Left renal pelvis (tissue), 4 donors: ENCODE results near the gene CETN1. TPM values are rescaled to one million over a fixed set of nuclear protein-coding genes. Genes with fewer than 3 reads are reported as not detected.

Source experiments
- DNase-seq, 4 donors: peaks; one replicate each; pipeline ENCODE4 v3.0.0-alpha.2; 2013; ENCODE audit warnings: low read depth in 4 of 4, low spot score in 3 of 4
- polyA plus RNA-seq, 4 donors: library from polyadenylated mRNA; unstranded; fragments of 120-200 nt; gene quantifications; one replicate each; pipeline ENCODE4 v1.2.1, GENCODE V29; 2013; ENCODE audit not compliant: insufficient read length in 4 of 4

Gene CETN1
- polyA plus RNA-seq, 4 donors = not detected

DNA sequence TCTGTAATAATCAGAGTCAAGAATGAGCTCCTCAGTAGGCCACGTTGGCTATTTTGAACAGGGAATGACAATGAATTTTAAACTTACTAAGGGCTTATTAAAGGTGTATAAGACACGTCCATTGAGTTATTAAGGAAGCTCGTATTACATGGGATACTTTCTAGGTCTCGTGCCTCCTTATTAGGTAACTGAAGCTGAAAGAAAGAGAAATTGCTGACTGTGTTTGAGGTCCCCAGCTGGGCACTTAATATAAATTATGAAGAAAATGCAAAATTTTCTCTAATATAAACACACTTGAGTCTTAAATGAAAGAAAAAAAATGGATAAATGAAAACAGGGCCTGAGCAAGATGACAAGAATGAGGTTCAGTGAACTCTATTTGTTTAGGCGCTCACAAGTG, 38.4 kb downstream of the CETN1 start:
- no peak for DNase-seq

DNA sequence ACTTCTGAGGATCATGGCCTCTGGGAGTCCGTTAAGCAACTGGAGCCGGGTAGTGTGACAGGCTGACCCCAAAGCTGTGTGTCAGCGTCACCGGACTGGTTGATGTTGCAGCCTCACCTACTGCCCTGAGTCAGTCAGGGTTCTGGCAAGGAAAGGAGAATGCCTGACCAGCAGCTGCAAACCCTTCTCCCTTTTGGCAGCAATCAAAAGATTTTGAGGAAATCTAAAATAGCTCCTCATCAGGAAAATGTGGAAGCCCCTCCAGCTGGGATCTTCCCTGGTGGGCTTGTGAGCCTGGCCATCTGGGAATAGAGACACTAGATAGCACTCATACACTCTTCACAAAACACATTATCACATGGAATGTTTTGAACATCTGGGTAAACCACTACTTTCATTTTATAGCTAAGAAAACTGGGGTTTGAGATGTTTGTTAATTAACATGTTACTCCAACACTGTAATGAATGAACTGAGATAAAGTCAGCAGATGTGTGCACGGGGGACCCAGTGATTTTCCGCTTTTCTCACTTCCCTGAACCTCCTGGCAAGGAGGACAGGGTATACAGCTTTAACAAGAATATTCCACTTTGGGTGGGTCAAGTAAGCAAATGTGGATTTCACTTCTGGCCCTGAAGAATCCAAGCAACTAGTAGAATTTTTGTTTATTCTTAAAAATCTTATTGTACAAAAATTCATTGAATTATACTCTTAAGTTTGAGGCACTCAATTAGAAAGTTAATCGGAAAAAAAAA, 41.3 kb downstream of the CETN1 start:
- no peak for DNase-seq

DNA sequence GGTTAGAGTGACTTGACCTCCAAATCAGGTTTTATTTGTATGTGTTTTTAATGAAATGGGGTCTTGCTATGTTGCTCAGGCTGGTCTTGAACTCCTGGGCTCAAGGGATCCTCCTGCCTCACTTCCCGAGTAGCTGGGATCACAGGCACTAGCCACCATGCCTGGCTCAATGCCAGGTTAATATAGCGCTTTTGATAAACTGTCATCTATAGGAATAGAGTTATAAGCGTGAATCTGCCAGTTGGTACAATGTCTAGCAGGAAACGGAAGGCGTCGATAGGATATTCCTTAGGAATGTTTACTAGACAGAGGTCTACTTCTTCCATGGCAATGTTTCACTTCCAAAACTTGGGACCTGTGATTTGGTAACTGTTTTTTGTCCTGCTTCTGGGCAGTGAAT, 42.1 kb downstream of the CETN1 start:
- no peak for DNase-seq

DNA sequence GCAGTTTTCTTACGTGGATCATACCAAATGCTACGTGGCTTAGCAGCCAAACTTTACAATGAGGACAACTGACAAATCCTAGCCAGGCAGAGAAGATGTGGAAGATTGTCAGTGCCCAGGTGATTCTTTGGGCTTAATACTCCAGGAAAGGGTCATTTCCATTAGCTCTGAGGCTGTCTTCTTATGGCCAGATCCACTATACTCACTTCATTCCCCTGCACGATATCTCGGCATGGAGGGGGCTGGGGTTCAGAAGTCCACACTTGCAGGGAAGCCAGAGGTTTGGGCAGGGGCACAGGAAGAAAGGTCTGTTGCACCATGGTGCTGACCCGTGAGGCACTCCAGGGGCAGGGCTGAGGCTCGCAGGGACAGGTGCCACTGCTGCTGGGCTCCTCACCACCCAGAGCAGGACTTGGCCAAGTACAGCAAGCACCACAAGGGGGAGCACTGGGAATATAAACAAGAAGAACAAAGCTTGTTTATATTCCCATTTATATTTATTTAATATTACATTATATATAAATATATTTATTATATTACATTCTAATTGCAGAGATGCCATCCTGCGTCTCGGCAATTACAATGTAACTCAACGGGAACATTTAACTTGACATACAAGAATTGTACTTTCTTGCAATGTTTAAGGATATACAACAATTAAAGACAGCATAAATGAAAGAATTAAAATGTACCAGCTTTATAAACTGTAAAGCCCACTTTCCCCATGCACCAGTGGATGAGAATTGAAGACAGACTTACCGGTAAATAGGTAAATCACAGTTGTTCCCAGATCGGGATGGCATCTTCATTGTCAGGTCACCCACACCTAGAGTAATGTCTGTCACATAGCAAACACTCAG, 43.8 kb downstream of the CETN1 start:
- DNase-seq = peak in 1 of 4 donors; percentile 54

DNA sequence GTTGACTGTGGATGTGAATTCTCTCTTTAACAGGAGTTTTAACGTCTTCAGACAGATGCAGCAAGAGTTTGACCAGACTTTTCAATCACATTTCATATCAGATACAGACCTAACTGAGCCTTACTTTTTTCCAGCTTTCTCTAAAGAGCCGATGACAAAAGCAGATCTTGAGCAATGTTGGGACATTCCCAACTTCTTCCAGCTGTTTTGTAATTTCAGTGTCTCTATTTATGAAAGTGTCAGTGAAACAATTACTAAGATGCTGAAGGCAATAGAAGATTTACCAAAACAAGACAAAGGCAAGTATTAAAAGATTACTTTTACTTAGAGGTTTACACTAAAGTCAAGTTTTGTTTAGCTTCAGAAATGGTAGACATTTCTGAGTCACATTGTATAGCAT, 47.1 kb downstream of the CETN1 start:
- no peak for DNase-seq

DNA sequence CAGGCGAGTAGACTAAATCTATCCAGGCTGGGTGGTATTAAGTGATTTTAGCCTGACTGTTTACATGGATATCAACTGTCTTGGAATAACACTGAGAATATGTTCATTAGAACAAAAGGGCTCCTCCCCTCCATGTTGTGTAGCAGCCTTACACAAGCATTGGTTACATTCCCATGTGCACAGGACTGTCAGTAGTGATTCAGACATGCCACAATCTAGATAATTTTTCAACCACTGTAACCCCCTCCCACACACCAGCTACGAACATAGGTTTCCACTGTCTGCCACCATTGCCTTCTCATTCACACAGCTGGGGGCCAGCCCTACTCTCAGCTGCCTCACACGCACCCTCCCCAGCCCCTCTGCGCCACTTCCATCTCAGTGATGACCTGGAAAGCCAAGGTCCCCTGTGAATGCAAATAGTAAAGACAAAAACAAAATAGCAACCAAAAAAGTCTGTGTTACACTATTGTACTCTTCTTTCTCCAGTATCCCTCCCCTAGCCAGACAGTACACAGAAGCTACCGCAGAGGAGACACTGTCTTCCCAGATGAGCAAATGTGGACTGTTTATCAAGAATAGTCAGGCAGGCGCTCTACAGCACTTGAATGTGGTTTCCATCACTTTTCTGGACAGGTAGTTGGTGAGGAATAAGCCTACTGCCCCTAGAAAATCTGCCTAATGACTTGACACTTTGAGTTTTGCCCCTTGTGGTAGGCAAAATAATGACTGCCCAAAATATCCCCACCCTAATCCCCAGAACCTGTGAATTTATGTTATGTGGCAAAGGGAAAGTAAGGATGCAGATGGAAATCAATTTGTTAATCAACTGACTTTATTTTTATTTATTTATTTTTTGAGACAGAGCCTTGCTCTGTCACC, 49.3 kb downstream of the CETN1 start:
- DNase-seq = no peak

DNA sequence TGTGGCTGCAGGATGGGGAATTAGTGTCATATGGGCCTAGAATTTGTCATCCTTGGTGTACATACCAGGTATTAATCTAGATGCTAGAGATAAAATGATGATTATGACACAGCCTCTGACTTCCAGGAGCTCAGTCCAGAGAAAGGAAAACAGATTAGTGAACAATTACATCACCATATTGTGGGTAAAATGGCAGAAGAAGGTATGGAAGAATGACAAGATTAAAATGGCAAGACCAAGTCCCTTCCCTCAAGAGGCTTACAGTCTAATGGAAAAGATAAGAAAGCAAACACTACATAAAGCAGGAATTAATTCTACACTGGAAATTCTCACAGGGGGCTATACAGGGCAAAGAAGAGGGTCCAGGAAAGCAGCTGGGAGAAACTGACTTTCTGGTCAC, 51.4 kb downstream of the CETN1 start:
- DNase-seq = no peak

Other genes with a start within 250 kb of the CETN1 start
- 10 to 100 TPM; 20.8 to 36.5 (median 27.9) TPM for gene COLEC12, start 79.7 kb upstream of the CETN1 start, polyA plus RNA-seq
- gene CLUL1, start 16.6 kb downstream of the CETN1 start, polyA plus RNA-seq = 10 to 100 TPM in 3 of 4 donors, 1 to 10 TPM in 1; 1.2 to 18.4 (median 13.3) TPM
- gene TYMS, start 77.3 kb downstream of the CETN1 start, polyA plus RNA-seq = 100 to 1,000 TPM; 103 to 125 (median 118) TPM
- gene ENOSF1, start 132.2 kb downstream of the CETN1 start, polyA plus RNA-seq = 100 to 1,000 TPM in 1 of 4 donors, 10 to 100 TPM in 3; 24.8 to 139 (median 72.3) TPM
- gene YES1, start 231.9 kb downstream of the CETN1 start, polyA plus RNA-seq = 10 to 100 TPM; 57.8 to 85.7 (median 68.2) TPM